ENCODE results near the gene PRPH2.

DNA sequence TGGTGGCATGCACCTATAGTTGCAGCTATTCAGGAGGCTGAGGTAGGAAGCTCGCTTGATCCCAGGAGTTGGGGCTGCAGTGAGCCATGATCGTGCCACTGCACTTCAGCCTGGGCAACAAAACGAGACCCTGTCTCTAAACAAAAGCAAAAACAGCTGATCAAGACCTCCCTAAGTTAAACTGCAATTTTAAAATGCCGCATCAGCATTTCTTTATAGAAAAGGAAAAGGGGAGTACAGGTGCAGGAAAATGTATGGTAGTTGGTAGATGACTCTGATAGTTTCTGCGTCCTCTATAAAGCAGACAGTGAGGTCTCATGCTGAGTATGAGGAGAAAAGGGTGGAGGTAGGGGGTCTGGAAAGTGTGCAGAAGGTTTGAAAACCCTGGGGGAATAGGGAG is 32.4 kb upstream of the PRPH2 start:
- TF ChIP-seq, protein P1, sequence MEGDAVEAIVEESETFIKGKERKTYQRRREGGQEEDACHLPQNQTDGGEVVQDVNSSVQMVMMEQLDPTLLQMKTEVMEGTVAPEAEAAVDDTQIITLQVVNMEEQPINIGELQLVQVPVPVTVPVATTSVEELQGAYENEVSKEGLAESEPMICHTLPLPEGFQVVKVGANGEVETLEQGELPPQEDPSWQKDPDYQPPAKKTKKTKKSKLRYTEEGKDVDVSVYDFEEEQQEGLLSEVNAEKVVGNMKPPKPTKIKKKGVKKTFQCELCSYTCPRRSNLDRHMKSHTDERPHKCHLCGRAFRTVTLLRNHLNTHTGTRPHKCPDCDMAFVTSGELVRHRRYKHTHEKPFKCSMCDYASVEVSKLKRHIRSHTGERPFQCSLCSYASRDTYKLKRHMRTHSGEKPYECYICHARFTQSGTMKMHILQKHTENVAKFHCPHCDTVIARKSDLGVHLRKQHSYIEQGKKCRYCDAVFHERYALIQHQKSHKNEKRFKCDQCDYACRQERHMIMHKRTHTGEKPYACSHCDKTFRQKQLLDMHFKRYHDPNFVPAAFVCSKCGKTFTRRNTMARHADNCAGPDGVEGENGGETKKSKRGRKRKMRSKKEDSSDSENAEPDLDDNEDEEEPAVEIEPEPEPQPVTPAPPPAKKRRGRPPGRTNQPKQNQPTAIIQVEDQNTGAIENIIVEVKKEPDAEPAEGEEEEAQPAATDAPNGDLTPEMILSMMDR (conservative IDR thresholded peaks at IDR 0.05; ENCODE audit: low read length), result no peak
- no peak for TF ChIP-seq EZH2phosphoT487 (IDR thresholded peaks at IDR 0.05; ENCODE audit: borderline replicate concordance, low read depth, low read length)

All from OCI-LY7 (cell line).